Gastrocnemius medialis (tissue), 4 donors: Measurements from ENCODE around the gene ACVR1B. TPM values are rescaled to one million over a fixed set of nuclear protein-coding genes. Genes with fewer than 3 reads are reported as not detected.
A peak's percentile ranks its signal among the peaks of the same experiment; 100 is the strongest.

Experiments used
- ATAC-seq, 2 donors: fragments of 150-250 bp; one replicate each; pipeline ENCODE4 v1.9.1; 2016
- DNase-seq, 2 donors: peaks; one replicate each; pipeline ENCODE4 v3.0.0-alpha.2; 2019
- H3K27ac ChIP-seq, 4 donors: fragments of 200-600 bp; sonication (generic); 1 replicate in 1 of 4; 2 replicates in 3 of 4; pipeline ENCODE4 v1.5.1; 2016 to 2018; ENCODE audit warnings: mild to moderate bottlenecking in 2 of 4, moderate library complexity in 1 of 4
- H3K27me3 ChIP-seq, 3 donors: fragments of 200-600 bp; sonication (generic) in 2 of 3; 1 replicate in 1 of 3; 2 replicates in 2 of 3; pipeline versions ENCODE4 v1.5.1 to v1.6.0; 2016 to 2019; ENCODE audit warnings: mild to moderate bottlenecking in 1 of 3, moderate library complexity in 1 of 3
- H3K36me3 ChIP-seq, 2 donors: fragments of 200-600 bp; sonication (generic) in 1 of 2; one replicate each; pipeline ENCODE4 v1.5.1; 2017 to 2018
- H3K4me1 ChIP-seq, 2 donors: fragments of 200-600 bp; sonication (generic) in 1 of 2; one replicate each; pipeline ENCODE4 v1.5.1; 2016 to 2017; ENCODE audit warnings: mild to moderate bottlenecking in 2 of 2
- H3K4me3 ChIP-seq, 4 donors: fragments of 200-600 bp; sonication (generic) in 3 of 4; 1 replicate in 1 of 4; 2 replicates in 3 of 4; pipeline ENCODE4 v1.5.1; 2016 to 2019; ENCODE audit warnings: mild to moderate bottlenecking in 2 of 4
- H3K9me3 ChIP-seq, 3 donors: fragments of 200-600 bp; sonication (generic) in 2 of 3; 1 replicate in 1 of 3; 2 replicates in 2 of 3; pipeline ENCODE4 v1.5.1; 2016 to 2019
- CTCF ChIP-seq, 5 experiments: fragments of 450-650 bp in 3 of 5; fragments of 200-600 bp in 2 of 5; sonication (generic) in 2 of 5; IDR thresholded peaks in 4 of 5; conservative IDR thresholded peaks in 1 of 5; 1 replicate in 4 of 5; 2 replicates in 1 of 5; pipeline ENCODE4 v1.5.1; 2016 to 2019; ENCODE audit warnings: antibody characterized with exemption in 5 of 5, mild to moderate bottlenecking in 3 of 5, moderate library complexity in 3 of 5
- POLR2A ChIP-seq, 2 donors: fragments of 450-650 bp; IDR thresholded peaks; one replicate each; pipeline ENCODE4 v1.6.1; 2017; ENCODE audit warnings: antibody characterized with exemption in 2 of 2, mild to moderate bottlenecking in 2 of 2, moderate library complexity in 2 of 2
- in situ Hi-C, 4 donors: fragments of 200-750 bp; cut with MboI; loops; one replicate each; pipeline versions ENCODE4 v1.15.0 to v1.8.0; 2017; ENCODE audit warnings: low sequenced_read_pairs in 4 of 4
- intact Hi-C: fragments of 100-400 bp; cut with DNase I; formaldehyde crosslinking; loops from one replicate; pipeline ENCODE4 v1.15.1; 2023; ENCODE audit warnings: low total_unique reads
- total RNA-seq, 4 donors: library from RNA; depleted of rRNA; stranded (reverse); fragments of >200 nt; gene quantifications; one replicate each; pipeline versions ENCODE4 v1.1.0 to v1.2.3, GENCODE V29; 2016

Gene ACVR1B
- total RNA-seq, 4 donors from 2014 or later, result 8.7 to 15.9 (median 10.1) TPM

- Histone ChIP-seq H3K9me3 (no peaks in the 10 kb centered on the region), H3K27ac (peak overlapping the region; percentile 71 to 85 (median 80)), H3K36me3 (no peaks in the 10 kb centered on the region), H3K4me1 (peaks cover 0 to 8% of the 10 kb centered on the region in 2 donors), H3K4me3 (peak overlapping the region in 1 of 4 donors; percentile 67), H3K27me3 (peaks cover 2 to 15% (median 14%) of the 10 kb centered on the region in 3 donors)
- no peak for ATAC-seq
- in situ Hi-C loops, result no loop called here
- TF ChIP-seq CTCF (IDR thresholded peaks at IDR 0.05 in 4 of 5, conservative IDR thresholded peaks at IDR 0.05 in 1 of 5) (no peak), POLR2A (IDR thresholded peaks at IDR 0.05) (no peak)
- intact Hi-C loops, result no loop called here
- DNase-seq, result no peak
Observed at GRCh38 chr12:52010692-52011601, 59.4 kb downstream of the ACVR1B start.

GRCh38 chr12:52011602-52012214, 60.2 kb downstream of the ACVR1B start:
- no peak for DNase-seq
- intact Hi-C loops, result no loop called here
- Histone ChIP-seq H3K27ac (peak overlapping the region; percentile 71 to 85 (median 80)), H3K4me1 (peaks cover 0 to 8% of the 10 kb centered on the region in 2 donors), H3K9me3 (no peaks in the 10 kb centered on the region), H3K27me3 (peaks cover 0 to 8% (median 8%) of the 10 kb centered on the region in 3 donors), H3K36me3 (no peaks in the 10 kb centered on the region), H3K4me3 (no peak overlapping the region)
- no peak for ATAC-seq
- TF ChIP-seq CTCF (IDR thresholded peaks at IDR 0.05 in 4 of 5, conservative IDR thresholded peaks at IDR 0.05 in 1 of 5) (no peak), POLR2A (IDR thresholded peaks at IDR 0.05) (no peak)
- in situ Hi-C loops, result no loop called here

- DNase-seq, result no peak
- in situ Hi-C loops, result no loop called here
- H3K4me1 ChIP-seq, result peaks cover 0 to 8% of the 10 kb centered on the region in 2 donors
- H3K36me3 ChIP-seq, result no peaks in the 10 kb centered on the region
- no peak overlapping the region for H3K4me3 ChIP-seq
- no peak for ATAC-seq
- intact Hi-C loops, result no loop called here
- TF ChIP-seq CTCF (IDR thresholded peaks at IDR 0.05 in 4 of 5, conservative IDR thresholded peaks at IDR 0.05 in 1 of 5) (no peak), POLR2A (IDR thresholded peaks at IDR 0.05) (no peak)
- H3K9me3 ChIP-seq, result no peaks in the 10 kb centered on the region
- no peaks in the 10 kb centered on the region for H3K27me3 ChIP-seq
- H3K27ac ChIP-seq, result no peak overlapping the region
Observed at GRCh38 chr12:52013626-52014310, 62.3 kb downstream of the ACVR1B start.

- no peaks in the 10 kb centered on the region for H3K27me3 ChIP-seq
- H3K36me3 ChIP-seq, result no peaks in the 10 kb centered on the region
- peaks cover 0 to 8% of the 10 kb centered on the region in 2 donors for H3K4me1 ChIP-seq
- no peaks in the 10 kb centered on the region for H3K9me3 ChIP-seq
- no peak for TF ChIP-seq POLR2A (IDR thresholded peaks at IDR 0.05)
- no peak for TF ChIP-seq CTCF (IDR thresholded peaks at IDR 0.05 in 4 of 5, conservative IDR thresholded peaks at IDR 0.05 in 1 of 5)
- intact Hi-C loops, result no loop called here
- H3K27ac ChIP-seq, result no peak overlapping the region
- ATAC-seq, result no peak
- H3K4me3 ChIP-seq, result no peak overlapping the region
- no peak for DNase-seq
- in situ Hi-C loops, result no loop called here
Observed at GRCh38 chr12:52014567-52015530, 63.4 kb downstream of the ACVR1B start.
